ENCODE measurements around the gene CCSAP.
A peak's percentile ranks its signal among the peaks of the same experiment; 100 is the strongest.
"Not testable (repeated sequence)": the region's sequence is repeated elsewhere in the genome, so short reads cannot be mapped to it uniquely, and the experiment has no call there.

Gene CCSAP

DNA sequence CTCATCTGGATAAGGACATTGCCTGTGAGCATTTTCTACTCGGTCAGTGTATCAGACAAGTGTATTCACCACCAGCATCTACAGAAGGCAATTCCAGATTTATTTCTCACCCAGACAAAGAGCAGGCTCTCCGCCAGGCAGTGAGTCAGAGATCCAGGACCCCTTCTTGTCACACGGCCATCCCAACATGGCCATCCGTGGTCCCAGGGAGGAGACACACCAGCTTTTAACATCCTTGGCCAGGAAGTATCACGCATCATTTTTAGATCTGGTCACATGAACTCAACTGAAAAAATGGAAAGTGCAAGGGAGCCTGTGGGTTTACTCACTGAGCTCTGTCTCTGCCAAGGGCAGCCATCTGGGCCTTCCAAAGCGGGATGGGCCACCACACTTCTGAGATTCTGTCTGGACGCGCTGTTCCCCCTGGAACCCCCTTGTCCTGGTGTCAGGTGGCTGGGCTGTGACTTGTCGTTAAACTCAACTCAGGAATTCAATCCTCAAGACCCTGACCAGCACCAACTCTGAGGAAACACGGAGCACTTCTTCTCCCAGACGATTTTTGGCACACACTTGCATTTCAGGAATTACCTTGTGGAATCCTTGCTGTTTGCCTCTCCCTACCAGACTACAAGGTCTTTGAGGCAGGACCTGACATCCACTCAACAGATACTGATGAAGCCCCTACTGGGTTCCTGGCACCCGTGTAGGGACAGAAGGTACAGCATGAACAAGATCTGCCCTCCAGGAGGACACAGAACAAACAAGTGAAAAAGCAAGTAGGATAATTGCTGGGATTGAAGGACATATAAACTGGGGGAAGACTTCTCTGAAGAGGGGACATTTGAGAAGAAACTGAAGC, 21.6 kb upstream of the CCSAP start:
- no peak for DNase-seq (ENCODE audit: low read depth in 2 of 2)

DNA sequence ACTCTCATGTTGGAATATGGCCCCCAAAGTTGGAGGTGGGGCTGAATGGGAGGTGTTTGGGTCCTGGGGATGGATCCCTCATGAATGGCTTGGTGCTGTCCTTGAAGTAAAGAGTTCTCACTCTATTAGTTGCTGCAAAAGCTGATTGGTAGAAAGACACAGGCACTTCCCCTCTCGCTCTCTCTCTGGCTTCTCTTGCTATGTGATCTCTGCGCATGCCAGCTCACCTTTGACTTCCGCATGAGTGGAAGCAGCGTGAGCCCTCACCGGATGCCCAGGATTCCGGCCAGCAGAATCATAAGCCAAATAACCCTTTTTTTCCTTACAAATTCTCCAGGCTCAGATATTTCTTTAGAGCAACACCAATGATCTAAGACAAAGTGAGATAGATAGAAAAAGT, 20.9 kb upstream of the CCSAP start:
- no peak for DNase-seq (ENCODE audit: low read depth in 2 of 2)

DNA sequence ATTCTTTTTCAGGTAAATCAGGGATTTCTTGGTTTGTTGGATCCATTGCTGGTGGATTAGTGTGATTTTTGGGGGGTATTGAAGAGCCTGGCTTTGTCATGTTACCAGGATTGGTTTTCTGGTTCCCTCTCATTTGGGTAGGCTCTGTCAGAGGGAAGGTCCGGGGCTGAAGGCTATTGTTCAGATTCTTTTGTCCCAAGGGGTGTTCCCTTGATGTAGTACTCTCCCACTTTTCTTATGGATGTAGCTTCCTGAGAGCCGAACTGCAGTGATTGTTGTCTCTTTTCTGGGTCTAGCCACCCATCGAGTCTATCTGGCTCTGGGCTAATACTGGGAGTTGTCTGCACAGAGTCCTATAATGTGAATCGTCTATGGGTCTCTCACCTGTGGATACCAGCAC, 17.6 kb upstream of the CCSAP start:
- no peak for DNase-seq (ENCODE audit: low read depth in 2 of 2)

DNA sequence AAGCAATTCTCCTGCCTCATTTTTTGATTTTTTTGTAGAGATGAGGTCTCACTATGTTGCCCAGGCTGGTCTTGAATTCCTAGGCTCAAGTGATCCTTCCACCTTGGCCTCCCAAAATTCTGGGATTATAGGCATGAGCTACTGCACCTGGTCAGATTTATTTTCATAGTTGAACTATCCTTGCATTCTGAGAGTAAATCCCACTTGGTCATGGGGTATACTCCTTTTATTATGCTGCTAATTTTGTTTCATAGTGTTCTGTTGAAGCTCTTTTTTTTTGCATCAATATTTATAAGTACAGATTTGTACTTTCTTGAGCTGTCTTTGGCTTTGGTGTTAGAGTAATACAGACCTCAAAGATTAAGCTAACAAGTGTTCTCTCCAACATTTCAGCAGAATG, 12.8 kb upstream of the CCSAP start:
- DNase-seq (ENCODE audit: low read depth in 2 of 2) = no peak

DNA sequence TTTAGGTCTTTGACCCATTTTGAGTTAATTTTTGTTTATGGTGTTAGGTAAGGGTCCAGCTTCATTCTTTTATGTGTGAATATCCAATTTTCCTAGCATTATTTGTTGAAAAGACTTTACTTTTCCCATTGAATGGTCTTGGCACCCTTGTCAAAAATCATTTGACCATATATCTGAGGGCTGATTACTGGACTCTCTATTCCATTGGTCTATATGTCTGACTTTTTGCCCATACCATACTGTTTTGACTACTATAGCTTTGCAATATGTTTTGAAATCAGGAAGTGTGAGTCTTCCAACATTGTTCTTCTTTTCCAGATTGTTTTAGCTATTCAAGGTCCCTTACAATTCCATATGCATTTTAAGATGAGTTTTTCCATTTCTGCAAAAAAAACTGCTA, 11.4 kb upstream of the CCSAP start:
- DNase-seq (ENCODE audit: low read depth in 2 of 2) = no peak

DNA sequence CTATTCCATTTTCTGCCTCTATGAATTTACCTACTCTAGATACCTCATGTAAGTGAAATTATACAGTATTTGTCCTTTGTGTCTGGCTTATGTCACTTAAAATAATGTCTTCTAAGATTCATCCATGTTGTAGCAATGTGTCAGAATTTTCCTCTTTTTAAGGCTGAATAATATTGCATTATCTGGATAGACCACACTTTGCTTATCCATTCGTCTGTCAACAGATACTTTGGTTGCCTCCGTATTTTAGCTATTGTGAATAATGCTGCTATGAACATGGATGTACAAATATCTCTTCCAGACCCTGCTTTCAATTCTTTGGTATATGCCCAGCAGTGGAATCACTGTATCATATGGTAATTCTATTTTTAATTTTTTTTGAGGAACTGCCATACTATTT, 10.1 kb upstream of the CCSAP start:
- no peak for DNase-seq (ENCODE audit: low read depth in 2 of 2)

DNA sequence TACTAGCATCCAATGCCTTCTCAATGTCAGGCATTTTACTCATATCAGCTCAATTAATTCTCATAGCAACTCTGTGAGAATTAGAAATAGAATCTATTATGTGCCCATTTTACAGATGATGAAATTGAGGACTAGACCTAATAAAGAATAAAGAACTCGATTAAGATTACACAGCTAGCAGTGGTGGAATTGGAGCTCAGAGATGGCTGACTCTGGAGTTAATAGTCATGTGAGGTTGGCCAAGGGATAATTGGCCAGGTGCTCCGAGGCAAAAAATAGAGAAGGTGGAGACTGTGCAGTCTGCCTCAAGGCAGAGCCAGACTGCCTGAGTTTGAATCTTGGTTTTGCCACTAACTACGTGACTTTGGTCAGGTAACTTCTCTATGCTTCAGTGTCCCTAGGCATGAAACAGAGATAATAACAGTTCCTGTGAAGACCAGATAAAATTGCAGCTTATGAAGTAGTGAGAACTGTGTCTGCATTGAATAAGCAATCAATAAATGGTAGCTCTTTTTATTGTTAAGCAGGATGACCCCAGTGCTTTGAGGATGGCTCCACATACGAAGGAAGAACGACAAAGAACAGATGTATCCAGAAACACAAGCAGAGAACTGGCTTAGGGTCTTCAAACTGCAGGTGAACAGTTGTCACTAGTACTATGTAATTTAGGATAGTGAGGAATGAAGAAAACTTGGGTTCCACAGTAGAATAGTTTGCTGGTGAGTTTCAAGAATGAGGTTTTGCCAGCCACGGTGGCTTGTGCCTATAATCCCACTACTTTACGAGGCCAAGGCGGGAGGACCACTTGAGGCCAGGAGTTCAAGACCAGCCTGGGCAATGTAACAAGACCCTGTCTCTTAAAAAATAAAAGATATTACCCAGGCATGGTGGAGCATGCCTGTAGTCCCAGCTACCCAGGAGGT, 6.9 kb upstream of the CCSAP start:
- no peak for DNase-seq (ENCODE audit: low read depth in 2 of 2)

DNA sequence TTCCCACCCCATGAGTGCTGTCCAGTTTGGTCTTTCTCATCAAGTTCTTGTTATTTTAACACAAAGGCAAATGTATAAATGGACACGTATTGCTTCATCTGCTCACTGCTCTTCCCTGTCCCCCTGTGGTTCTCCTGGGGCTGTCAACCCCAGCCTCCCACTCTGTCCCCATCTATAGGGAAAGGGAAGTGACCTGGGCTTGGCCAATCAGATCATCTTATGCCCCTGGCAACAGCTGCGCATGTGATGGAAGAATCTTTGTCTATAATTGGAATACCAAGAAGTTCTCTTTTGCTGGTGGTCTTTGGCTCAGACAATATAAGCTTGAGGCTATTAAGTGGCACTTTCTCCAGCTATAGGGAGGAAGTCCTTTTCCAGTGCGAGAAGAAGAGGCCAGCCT, 4.7 kb upstream of the CCSAP start:
- no peak for DNase-seq (ENCODE audit: low read depth in 2 of 2)

DNA sequence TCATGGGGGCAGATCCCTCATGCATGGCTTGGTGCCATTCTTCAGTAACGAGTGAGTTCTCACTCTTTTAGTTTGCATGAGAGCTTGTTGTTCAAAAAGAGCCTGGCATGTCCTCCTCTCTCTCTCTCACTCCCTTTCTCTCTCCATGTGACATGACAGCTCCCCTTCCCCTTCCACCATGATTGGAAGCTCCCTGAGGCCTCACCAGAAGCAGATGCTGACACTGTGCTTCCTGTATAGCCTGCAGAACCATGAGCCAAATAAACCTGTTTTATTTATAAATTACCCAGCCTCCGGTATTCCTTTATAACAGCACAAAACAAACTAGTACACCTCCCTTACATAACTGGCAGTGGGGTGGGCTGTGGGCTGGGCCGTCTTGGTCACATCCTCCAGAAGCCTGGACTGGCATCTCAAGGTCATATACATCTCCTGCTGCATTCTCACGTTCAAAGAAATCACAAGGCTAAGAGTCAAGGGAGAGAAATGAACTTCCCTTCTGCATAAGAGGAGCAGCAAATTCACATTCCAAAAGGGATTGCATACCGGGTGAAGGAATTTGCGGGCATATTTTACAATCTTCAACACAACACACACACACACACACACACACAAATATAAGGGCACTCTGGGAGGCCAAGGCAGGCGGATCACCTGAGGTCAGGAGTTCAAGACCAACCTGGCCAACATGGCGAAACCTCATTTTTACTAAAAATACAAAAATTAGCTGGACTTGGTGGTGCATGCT, 2.3 kb upstream of the CCSAP start:
- no peak for DNase-seq (ENCODE audit: low read depth in 2 of 2)

DNA sequence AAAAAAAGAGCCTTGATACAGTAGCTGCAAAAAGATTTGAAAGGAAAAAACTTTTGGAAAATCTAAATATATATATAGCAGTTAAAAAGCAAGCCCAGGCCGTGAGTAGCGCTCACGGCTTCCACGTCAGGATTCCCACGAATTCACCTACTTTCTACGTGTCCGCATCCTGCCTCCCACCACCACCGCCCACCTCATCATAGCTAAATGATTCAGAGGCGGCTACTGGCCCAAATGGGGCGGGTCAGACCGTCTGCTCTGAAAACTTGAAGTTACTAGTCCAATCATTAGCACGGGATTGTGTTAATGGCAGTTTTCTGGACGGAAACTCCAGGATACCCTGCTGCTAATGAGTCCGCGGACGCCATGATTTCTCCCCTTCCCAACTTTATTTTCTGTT, 1.3 kb upstream of the CCSAP start:
- DNase-seq (ENCODE audit: low read depth in 2 of 2) = no peak

DNA sequence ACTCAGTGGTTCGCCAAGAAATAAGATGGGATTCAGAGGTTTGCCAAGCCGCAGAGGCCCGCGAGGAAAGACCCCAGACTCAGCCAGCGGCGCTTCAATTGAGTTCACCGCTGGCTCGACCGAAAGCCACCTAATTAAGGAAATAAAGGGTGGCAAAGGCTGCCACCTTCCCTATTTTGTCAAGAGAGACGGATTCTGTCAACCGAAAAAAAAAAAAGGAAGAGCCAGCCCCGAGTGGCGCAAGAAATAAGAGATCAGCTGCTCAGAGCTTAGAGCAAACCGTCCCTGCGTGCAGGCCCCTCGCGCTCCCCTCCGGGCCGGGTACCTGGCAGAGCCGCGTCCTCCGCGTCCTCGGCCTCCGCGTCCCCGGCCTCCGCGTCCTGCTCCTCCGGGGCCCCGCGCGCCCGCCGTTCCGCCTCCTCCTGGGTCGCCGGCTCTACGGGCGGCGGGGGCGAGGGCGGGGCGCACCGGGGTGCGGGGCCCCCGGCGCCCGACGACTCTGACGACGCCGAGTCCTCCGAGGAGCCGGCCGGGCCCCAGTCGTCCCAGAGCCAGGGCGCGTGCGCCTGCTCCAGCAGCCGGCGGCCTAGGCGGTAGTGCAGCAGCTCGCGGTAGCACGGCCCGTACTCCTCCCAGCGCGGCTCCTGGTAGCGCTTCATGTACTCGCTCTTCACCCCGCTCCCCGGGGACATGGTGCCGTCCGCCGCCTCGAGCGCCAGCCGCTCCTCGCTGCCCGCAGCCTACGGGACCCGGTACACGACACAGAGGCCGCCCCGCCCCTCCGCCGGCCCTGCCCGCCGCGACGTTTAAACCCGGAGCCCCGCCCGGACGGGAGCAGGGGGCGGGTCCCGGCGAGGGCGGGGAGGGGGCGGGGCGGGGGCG, 832 bp downstream of the CCSAP start:
- DNase-seq (ENCODE audit: low read depth in 2 of 2) = peak; percentile 36

DNA sequence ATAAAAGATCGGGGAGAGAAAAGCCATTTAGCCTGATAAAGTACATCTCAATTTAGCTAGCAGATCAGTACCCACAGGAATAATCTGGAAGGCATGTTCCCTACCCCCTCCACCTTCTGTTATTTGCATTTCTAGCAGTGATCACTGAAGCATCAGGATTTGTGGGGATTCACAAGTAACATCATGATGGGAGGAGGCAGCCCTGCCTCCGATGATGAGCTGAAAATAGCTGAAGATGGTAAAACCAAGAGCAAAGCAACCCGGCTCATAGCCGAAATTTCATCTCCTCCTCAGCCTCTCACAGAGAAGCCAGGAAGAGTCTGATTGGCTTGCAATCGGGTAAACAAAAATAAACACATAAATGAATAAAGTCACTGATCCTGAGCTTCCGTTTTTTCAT, 2.4 kb downstream of the CCSAP start:
- DNase-seq (ENCODE audit: low read depth in 2 of 2) = no peak

DNA sequence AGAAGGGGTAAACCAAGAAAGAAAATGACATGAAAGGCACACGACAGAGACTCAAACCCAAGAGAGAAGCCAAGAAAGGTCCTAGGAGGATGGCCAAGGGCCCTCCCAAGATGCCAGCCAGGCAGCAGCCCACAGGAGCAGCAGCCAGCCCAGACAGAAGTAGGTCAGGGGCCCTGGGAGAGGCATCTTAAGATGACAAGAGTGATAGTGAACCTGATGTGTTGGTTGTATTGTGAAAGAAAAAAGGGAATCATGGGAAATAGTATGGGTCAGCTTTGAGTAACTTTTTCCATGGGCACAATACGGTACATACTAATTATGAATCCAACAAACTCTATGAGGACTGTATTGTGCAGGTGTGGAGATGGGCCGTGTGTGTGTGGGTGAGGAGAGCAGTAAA, 3.3 kb downstream of the CCSAP start:
- DNase-seq (ENCODE audit: low read depth in 2 of 2) = no peak

DNA sequence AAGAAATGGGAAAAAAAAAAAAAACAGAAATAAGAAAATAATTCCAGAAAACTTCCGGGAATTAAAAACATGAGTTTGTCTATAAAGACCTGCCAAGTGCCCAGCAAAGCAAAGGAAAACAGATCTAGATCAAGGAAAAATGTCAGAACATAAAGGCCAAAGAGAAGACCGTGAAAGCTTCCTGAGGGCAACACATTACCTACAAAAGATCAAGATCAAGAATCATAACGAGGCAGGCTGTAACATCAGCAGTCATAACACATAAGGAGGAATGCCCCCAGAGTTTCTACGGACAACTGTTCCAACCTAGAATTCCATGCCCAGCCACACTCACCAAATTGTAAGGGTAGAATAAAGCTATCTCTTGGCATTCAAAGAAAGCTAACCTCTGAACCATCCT, 3.8 kb downstream of the CCSAP start:
- DNase-seq (ENCODE audit: low read depth in 2 of 2) = no peak

DNA sequence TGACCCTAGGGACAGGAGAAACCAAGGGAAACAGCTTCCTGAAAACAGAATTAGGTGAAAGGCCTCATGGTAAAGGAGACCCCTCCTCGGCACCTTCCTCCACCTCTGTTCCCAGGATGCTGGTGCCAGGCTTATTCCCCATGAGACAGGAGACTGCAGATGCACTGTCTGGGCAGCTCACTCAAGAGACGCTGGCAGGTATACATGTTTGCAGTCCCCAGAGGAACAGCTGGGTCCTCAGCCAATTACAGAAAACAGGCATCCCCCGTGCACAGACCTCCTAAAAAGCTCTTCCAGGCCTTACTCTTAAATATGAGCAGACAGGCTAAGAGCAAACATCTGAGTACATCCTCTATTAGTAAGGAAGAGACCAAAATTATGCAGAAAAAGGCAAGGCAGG, 6.5 kb downstream of the CCSAP start:
- DNase-seq (ENCODE audit: low read depth in 2 of 2) = no peak

DNA sequence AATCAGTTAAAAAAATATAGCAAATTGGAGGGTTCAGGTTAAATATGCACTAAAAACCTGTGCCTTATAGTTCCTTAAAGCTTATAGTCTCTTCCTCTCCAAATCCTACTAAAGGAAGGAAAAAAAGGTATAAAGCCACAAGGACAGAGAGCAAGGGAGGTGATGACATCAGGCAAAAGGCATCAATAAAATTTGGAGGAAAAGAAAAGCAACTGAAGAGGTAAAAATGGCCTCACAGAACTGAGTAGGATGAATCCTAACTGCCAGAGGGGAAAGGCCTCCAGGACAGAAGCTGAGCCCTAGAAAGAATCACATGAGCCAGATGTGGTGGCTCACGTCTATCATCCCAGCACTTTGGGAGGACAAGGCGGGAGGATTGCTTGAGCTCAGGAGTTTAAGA, 8.1 kb downstream of the CCSAP start:
- DNase-seq (ENCODE audit: low read depth in 2 of 2) = no peak

DNA sequence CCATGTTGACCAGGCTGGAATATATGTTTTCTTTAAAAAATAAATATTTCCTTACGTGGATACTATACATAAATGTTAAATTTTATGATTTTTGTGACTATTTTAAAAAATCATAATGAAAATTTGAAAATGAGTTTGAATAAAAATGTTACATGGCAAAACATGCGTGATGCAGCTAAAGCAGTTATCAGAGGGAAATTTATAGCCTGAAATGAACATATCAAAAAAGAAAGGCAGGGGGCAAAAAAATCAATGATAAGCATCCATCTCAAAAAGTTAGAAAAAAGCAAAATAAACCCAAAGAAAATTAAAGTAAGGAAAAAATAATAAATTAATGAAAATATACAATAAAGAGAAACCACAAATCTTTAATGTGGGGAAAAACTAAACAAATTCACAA, 8.6 kb downstream of the CCSAP start:
- DNase-seq (ENCODE audit: low read depth in 2 of 2) = no peak

DNA sequence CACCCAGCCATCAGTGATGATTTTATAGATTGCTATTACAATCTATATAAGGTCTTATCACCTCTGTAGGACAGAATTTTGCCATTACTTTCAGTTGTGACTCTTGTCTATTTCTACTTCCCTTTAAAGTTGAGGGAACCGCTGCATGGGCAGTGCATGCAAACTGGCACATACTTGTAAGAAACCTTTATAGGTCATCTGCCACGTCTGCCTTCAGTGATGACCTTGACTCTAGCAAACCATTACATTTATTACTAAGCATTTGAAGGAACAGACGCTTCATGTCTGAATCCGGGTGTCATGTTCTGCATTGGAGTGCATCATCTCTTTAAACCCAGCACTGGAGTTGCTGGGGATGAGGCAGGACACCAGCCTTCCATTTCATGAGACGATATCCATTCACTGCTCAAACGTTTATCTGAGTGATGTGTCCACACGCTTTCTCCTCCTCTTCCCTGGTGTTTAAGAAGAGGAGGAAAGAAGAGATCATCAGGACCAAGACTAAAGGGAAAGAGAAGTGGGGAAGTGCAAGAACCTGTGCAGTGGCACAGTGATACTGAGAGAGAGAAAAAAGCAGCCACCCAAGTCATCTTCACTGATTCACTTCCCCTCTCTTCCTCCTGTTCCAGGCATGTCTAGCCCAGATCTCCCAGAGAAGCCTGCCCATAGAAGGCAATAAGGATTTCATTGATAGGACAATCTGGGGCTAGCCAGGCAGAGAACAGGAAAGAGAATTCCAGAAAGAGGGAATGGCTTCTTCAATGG, 14.1 kb downstream of the CCSAP start:
- DNase-seq (ENCODE audit: low read depth in 2 of 2) = no peak

DNA sequence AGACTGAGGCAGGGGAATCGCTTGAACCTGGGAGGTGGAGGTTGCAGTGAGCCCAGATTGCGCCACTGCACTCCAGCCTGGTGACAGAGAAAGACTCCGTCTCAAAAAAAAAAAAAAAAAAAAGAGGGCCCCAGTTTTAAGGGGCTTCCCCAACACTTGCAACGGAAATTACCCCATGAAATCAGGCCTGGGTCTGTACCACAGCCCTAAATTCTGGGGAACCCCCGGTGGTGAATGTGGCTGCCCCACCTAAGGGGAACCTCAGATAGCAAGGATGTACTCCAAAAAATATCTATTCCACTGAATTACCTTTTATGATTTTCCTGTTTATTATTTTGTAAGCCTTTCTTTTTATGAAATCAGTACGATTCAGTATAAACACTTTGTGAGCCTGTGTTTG, 15.1 kb downstream of the CCSAP start:
- DNase-seq (ENCODE audit: low read depth in 2 of 2) = not testable (repeated sequence)

DNA sequence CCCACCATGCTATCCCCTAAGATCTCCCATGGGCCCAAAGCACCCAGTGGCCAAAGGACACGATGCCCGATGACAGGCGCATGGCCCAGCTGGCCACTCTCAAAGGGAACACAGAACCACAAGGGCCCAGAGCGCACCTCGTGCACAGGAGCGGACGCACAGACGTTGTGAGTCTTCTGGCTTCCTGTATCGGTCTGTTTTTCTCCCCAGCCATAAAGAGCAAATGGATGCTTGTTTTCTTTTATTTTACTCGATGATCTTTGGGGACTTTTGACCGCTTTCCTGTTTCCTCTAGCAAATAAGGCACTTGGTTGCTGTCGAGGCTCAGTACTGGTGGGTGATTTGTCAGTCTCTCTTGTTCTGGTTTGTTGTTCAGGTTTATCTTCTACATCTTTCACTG, 16.2 kb downstream of the CCSAP start:
- DNase-seq (ENCODE audit: low read depth in 2 of 2) = no peak
